Measurements from ENCODE around the gene SCP2. TPM values are rescaled to one million over a fixed set of nuclear protein-coding genes. Genes with fewer than 3 reads are reported as not detected.

The SCP2 gene
- total RNA-seq, 3 donors from 2014 or later: 97.3 to 144 (median 139) TPM

DNA sequence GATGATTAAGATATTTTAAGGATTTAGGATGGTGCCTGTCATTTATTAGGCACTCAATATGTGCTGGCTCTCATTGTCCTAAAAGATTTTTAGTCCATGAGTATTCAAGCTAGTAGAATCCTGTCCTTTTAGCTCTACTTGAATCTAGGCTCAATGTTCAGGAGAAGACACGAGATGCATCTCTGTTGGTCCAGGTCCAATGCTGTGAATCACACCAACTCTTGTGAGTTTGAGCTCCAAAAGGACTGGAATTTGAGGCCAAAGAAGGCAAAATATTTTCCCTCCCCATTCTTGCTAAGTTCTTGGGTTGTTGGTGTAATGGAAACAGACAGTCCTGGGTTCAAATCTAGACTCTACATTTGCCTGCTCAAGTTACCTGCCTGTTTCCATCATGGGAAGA is 133.5 kb downstream of the SCP2 start:
- H3K36me3 ChIP-seq: no peaks in the 10 kb centered on the region
- no peak overlapping the region for H3K4me3 ChIP-seq
- H3K27ac ChIP-seq: peak overlapping the region in 1 of 2 donors; percentile 94
- intact Hi-C loops (cut with DNase I; ENCODE audit: low total_unique reads): no loop called here
- H3K4me1 ChIP-seq: no peaks in the 10 kb centered on the region
- H3K27me3 ChIP-seq: peaks cover 4 to 6% of the 10 kb centered on the region in 2 donors
- H3K9me3 ChIP-seq: no peaks in the 10 kb centered on the region
- no peak for DNase-seq (ENCODE audit: low spot score in 2 of 2)
- TF ChIP-seq POLR2A (IDR thresholded peaks at IDR 0.05) (no peak), POLR2AphosphoS5 (IDR thresholded peaks at IDR 0.05) (no peak)
- TF ChIP-seq, protein P1, sequence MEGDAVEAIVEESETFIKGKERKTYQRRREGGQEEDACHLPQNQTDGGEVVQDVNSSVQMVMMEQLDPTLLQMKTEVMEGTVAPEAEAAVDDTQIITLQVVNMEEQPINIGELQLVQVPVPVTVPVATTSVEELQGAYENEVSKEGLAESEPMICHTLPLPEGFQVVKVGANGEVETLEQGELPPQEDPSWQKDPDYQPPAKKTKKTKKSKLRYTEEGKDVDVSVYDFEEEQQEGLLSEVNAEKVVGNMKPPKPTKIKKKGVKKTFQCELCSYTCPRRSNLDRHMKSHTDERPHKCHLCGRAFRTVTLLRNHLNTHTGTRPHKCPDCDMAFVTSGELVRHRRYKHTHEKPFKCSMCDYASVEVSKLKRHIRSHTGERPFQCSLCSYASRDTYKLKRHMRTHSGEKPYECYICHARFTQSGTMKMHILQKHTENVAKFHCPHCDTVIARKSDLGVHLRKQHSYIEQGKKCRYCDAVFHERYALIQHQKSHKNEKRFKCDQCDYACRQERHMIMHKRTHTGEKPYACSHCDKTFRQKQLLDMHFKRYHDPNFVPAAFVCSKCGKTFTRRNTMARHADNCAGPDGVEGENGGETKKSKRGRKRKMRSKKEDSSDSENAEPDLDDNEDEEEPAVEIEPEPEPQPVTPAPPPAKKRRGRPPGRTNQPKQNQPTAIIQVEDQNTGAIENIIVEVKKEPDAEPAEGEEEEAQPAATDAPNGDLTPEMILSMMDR (IDR thresholded peaks at IDR 0.05): no peak

DNA sequence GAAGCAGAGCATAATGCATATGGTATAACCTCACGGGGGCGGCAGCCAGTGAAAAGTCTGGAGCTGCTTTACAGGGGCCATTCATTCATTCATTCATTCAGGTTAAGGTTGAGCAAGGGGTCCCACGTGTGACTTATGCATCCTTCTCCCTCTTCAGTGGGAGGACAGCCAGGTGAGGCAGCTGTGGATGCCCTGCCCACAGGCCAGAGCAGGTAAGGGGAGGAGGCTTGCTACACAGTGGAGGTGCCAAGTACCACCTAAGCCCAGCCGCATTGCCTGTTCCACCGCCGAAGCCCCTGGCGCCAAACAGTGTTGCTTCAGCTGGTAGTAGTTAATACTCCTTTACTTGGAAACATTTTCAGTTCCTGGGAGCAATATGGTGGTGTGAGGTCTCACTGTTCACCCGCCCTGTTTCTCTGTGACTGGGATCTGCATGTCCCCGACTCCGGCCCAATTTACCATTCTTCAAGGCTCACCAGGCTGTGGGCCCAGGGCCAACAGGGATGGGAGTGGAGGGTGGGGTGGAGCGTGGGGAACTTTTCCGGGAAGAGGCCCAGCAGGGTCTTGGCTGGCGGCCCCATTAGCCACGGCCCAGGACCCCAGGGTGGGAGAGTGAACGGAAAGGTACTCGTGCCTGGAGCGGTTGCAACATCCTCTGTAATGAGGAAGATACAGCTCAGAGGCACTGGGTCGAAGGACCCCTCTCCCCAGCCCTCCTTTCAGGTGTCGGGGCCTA is 134.2 kb downstream of the SCP2 start:
- intact Hi-C loops (cut with DNase I; ENCODE audit: low total_unique reads): no loop called here
- Histone ChIP-seq H3K36me3 (no peaks in the 10 kb centered on the region), H3K9me3 (no peaks in the 10 kb centered on the region), H3K27ac (peak overlapping the region; percentile 46 to 94), H3K27me3 (peaks cover 4 to 6% of the 10 kb centered on the region in 2 donors), H3K4me1 (no peaks in the 10 kb centered on the region), H3K4me3 (peak overlapping the region; percentile 70 to 83 (median 72))
- no peak for DNase-seq (ENCODE audit: low spot score in 2 of 2)
- TF ChIP-seq POLR2AphosphoS5 (IDR thresholded peaks at IDR 0.05) (peak in 1 of 3 donors; percentile 44), POLR2A (IDR thresholded peaks at IDR 0.05) (no peak)

DNA sequence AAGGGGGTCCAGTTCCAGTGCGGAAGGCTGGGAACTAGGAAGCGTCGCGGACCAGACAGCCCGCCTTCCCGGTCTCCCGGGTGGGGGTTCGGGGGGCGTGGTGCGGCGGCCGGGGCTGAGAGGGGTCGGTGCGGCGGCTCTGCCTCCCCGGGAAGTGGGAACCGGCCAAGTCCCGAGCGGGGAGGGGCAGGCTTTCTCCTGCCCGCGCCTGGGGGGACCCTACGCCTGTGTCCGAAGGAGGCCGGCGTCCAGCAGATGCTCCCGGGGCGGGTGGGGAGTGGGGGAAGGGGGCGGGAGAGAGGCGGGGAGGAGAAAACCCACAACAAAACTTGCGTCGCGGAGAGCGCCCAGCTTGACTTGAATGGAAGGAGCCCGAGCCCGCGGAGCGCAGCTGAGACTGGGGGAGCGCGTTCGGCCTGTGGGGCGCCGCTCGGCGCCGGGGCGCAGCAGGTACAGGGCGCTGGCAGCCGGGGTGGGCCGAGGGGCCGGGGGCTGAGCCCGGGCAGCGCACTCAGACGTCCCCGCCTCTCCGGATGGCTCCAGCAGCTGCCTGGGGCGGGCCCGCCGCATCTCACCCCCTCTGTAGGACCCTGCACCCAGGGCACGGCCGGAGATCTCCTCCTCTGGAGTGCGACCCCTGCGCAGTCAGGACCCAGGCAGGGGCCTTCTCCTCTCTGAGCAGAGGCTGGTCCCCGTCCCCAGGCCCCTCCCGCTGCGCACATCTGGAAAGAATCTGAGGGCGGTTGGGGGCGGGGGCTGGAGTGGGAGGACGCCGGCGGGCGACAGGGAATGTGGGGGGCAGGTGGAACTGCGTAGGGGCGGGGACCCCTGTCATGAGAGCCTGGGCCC is 135.0 kb downstream of the SCP2 start, which contains the start of gene PODN:
PODN (plus strand) TSS at position 355 of the 849 bp plus-strand sequence. CDS start 7,643 bp downstream, outside the sequence.
- H3K27me3 ChIP-seq: peaks cover 4 to 6% of the 10 kb centered on the region in 2 donors
- H3K36me3 ChIP-seq: no peaks in the 10 kb centered on the region
- DNase-seq (ENCODE audit: low spot score in 2 of 2): peak in 1 of 2 donors; percentile 51
- H3K4me3 ChIP-seq: peak within 1 kb of the TSS; percentile 70 to 83 (median 72)
- H3K4me1 ChIP-seq: no peaks in the 10 kb centered on the region
- intact Hi-C loops (cut with DNase I; ENCODE audit: low total_unique reads): no loop called here
- TF ChIP-seq POLR2A (IDR thresholded peaks at IDR 0.05): no peak
- TF ChIP-seq, protein P1 (IDR thresholded peaks at IDR 0.05): no peak
- TF ChIP-seq POLR2AphosphoS5 (IDR thresholded peaks at IDR 0.05): no peak
- no peaks in the 10 kb centered on the region for H3K9me3 ChIP-seq
- peak within 1 kb of the TSS; percentile 46 to 94 for H3K27ac ChIP-seq

DNA sequence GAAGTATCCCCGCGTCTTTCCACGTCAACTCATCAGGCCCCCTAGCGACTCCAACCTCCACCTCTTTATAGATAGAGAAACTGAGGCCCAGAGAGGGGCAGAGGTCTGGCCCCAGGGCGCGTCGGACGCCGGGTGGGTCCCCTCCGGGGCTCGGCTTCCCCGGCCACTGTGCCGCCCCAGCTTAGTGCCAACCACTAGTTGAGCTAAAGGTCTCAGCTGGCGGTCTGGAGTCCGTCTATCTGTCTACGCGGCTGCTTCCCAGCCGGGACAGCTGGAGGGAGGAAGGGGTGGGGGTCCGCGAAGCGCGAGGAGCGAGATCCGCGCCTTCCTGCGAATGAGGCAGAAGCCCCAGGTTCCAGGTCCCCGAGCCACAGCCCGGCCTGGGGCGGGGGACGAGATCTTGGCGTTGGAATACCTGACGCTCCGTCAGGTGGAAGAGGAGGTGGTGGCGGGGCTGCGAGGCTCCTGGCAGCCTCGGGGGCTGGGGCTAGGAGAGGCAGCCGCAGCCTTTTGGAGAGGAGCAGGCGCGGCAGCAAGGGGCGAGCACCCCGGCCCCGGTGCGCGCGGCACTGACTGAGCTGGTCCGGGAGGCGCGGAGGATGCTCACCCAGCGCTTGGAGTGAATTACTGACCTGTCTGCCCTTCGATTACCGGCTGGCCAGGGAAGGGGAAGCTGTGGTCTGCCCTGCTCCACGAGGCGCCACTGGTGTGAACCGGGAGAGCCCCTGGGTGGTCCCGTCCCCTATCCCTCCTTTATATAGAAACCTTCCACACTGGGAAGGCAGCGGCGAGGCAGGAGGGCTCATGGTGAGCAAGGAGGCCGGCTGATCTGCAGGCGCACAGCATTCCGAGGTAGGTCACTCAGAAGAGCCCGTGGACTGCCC is 135.9 kb downstream of the SCP2 start:
- peaks cover 4 to 6% of the 10 kb centered on the region in 2 donors for H3K27me3 ChIP-seq
- peak in 1 of 2 donors; percentile 47 for DNase-seq (ENCODE audit: low spot score in 2 of 2)
- no peaks in the 10 kb centered on the region for H3K9me3 ChIP-seq
- intact Hi-C loops (cut with DNase I; ENCODE audit: low total_unique reads): no loop called here
- H3K27ac ChIP-seq: peak overlapping the region; percentile 46 to 94
- no peaks in the 10 kb centered on the region for H3K36me3 ChIP-seq
- TF ChIP-seq POLR2AphosphoS5 (IDR thresholded peaks at IDR 0.05) (no peak), POLR2A (IDR thresholded peaks at IDR 0.05) (no peak)
- TF ChIP-seq, protein P1 (IDR thresholded peaks at IDR 0.05): no peak
- no peaks in the 10 kb centered on the region for H3K4me1 ChIP-seq
- H3K4me3 ChIP-seq: peak overlapping the region; percentile 70 to 83 (median 72)
